Right lobe of liver (tissue), 4 donors: ENCODE measurements around the gene ACAD10.

ENCODE experiments used
- CTCF ChIP-seq, 4 donors: fragments of 200-600 bp in 3 of 4; fragments of 450-650 bp in 1 of 4; IDR thresholded peaks; one replicate each; pipeline versions ENCODE4 v1.5.1 to v1.8.0; 2016 to 2022; ENCODE audit warnings: antibody characterized with exemption in 4 of 4, mild to moderate bottlenecking in 2 of 4
- POLR2A ChIP-seq: fragments of 450-650 bp; IDR thresholded peaks from one replicate; pipeline ENCODE4 v1.6.1; 2017; ENCODE audit warnings: antibody characterized with exemption, mild to moderate bottlenecking
- donor health status: DM: no; HTN: no; CAD: no.
- donor health status: DM: no; HTN: no; CAD: no.
- donor health status: DM: no; HTN: yes; CAD: no.

- TF ChIP-seq CTCF (IDR thresholded peaks at IDR 0.05) (no peak), POLR2A (no peak)
Measured at GRCh38 chr12:111643427-111643826, 42.4 kb upstream of the ACAD10 start.
